ENCODE data around the gene METTL1. TPM values are rescaled to one million over a fixed set of nuclear protein-coding genes. Genes with fewer than 3 reads are reported as not detected.

The METTL1 gene
- total and polyA plus RNA-seq, 9 of the 15 experiments (the other 6 are each of a cell fraction or from before 2014, with no cell fraction given), result 12.6 to 65.9 (median 39.2) TPM

DNA sequence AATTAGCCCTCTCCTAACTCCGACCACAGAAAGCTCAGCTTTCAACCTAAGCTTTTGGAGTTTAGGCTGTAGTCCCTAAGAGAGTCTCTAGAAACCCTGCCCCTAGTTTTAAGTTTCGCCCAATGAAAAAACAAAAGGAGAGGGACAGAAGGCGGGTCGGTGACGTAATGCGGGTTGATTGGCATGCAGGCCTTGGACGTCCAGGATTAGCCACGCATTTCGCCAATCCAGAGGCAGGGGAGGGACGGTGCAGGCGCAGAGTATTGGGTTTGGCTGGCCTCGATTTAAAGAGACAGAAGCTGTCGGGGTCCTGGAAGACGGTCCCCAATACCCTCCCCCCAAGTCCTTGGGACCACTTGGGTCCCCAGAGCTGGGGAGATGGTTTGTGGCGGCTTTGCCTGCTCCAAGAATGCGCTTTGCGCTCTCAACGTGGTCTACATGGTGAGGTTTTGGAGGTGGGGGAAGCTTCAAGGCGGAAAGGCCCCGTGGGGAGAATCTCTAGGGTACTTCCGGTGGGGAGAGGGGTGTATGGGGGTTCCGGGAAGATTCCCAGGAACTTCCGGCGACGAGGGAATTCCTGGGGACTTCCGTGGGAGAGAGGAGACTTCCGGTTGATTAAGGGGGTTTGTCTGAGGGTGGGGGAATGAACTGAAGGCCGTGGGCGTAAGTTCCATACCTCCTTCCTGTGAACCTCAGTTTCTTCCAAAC, 27.0 kb downstream of the METTL1 start, which contains the start of gene TSPAN31 (continued):
- TF ChIP-seq NRF1 (conservative IDR thresholded peaks at IDR 0.05 in 1 of 2, IDR thresholded peaks at IDR 0.05 in 1 of 2), result peak; percentile 85 to 88
- no peak for TF ChIP-seq ETS2 (tag; IDR thresholded peaks at IDR 0.05; ENCODE audit: borderline replicate concordance, poor library complexity, severe bottlenecking)
- TF ChIP-seq JUND (IDR thresholded peaks at IDR 0.05; ENCODE audit: borderline replicate concordance, low read depth, low read length), result peak; percentile 81
- TF ChIP-seq JUND (tag; IDR thresholded peaks at IDR 0.05; ENCODE audit: borderline replicate concordance, low read depth, low read length), result peak; percentile 89
- peak; percentile 85 for TF ChIP-seq ASH1L (IDR thresholded peaks at IDR 0.05; ENCODE audit: borderline replicate concordance, low read depth, partially characterized antibody)
- TF ChIP-seq, protein P1, sequence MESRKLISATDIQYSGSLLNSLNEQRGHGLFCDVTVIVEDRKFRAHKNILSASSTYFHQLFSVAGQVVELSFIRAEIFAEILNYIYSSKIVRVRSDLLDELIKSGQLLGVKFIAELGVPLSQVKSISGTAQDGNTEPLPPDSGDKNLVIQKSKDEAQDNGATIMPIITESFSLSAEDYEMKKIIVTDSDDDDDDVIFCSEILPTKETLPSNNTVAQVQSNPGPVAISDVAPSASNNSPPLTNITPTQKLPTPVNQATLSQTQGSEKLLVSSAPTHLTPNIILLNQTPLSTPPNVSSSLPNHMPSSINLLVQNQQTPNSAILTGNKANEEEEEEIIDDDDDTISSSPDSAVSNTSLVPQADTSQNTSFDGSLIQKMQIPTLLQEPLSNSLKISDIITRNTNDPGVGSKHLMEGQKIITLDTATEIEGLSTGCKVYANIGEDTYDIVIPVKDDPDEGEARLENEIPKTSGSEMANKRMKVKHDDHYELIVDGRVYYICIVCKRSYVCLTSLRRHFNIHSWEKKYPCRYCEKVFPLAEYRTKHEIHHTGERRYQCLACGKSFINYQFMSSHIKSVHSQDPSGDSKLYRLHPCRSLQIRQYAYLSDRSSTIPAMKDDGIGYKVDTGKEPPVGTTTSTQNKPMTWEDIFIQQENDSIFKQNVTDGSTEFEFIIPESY (CRISPR knock-in tag; IDR thresholded peaks at IDR 0.05), result peak; percentile 5; the same call in 1 of the 2 replicates
- 0 out of 2 replicates have a peak, but pooled peaks have one; percentile 11 for TF ChIP-seq CAMTA2 (CRISPR knock-in tag; conservative IDR thresholded peaks at IDR 0.05)
- TF ChIP-seq, protein P2, sequence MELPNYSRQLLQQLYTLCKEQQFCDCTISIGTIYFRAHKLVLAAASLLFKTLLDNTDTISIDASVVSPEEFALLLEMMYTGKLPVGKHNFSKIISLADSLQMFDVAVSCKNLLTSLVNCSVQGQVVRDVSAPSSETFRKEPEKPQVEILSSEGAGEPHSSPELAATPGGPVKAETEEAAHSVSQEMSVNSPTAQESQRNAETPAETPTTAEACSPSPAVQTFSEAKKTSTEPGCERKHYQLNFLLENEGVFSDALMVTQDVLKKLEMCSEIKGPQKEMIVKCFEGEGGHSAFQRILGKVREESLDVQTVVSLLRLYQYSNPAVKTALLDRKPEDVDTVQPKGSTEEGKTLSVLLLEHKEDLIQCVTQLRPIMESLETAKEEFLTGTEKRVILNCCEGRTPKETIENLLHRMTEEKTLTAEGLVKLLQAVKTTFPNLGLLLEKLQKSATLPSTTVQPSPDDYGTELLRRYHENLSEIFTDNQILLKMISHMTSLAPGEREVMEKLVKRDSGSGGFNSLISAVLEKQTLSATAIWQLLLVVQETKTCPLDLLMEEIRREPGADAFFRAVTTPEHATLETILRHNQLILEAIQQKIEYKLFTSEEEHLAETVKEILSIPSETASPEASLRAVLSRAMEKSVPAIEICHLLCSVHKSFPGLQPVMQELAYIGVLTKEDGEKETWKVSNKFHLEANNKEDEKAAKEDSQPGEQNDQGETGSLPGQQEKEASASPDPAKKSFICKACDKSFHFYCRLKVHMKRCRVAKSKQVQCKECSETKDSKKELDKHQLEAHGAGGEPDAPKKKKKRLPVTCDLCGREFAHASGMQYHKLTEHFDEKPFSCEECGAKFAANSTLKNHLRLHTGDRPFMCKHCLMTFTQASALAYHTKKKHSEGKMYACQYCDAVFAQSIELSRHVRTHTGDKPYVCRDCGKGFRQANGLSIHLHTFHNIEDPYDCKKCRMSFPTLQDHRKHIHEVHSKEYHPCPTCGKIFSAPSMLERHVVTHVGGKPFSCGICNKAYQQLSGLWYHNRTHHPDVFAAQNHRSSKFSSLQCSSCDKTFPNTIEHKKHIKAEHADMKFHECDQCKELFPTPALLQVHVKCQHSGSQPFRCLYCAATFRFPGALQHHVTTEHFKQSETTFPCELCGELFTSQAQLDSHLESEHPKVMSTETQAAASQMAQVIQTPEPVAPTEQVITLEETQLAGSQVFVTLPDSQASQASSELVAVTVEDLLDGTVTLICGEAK (IDR thresholded peaks at IDR 0.05), result peak; percentile 89
- TF ChIP-seq, protein P2 (CRISPR knock-in tag; IDR thresholded peaks at IDR 0.05), result no peak
- TF ChIP-seq, protein P3, sequence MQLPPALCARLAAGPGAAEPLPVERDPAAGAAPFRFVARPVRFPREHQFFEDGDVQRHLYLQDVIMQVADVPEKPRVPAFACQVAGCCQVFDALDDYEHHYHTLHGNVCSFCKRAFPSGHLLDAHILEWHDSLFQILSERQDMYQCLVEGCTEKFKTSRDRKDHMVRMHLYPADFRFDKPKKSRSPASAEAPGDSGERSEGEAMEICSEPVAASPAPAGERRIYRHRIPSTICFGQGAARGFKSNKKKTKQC (CRISPR knock-in tag; IDR thresholded peaks at IDR 0.05), result 0 out of 2 replicates have a peak, but pooled peaks have one; percentile 52
- TF ChIP-seq, protein P4, sequence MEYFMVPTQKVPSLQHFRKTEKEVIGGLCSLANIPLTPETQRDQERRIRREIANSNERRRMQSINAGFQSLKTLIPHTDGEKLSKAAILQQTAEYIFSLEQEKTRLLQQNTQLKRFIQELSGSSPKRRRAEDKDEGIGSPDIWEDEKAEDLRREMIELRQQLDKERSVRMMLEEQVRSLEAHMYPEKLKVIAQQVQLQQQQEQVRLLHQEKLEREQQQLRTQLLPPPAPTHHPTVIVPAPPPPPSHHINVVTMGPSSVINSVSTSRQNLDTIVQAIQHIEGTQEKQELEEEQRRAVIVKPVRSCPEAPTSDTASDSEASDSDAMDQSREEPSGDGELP (CRISPR knock-in tag; IDR thresholded peaks at IDR 0.05; ENCODE audit: borderline replicate concordance), result peak; percentile 64; the same call in 1 of the 2 replicates
- TF ChIP-seq RBM25 (IDR thresholded peaks at IDR 0.05; ENCODE audit: low read depth, low read length, severe bottlenecking), result peak; percentile 55

All from K562 (cell line).